Inflammatory macrophage treated with lipopolysaccharide for 4 hours (primary cell): ENCODE measurements around the gene PTTG1.

Experiments
- DNase-seq: peaks from one replicate; pipeline ENCODE4 v3.0.0-alpha.2; 2020

PTTG1 gene

GRCh38 chr5:160474084-160474483, 52.4 kb downstream of the PTTG1 start:
- DNase-seq = no peak

GRCh38 chr5:160475864-160476438, 54.3 kb downstream of the PTTG1 start:
- DNase-seq = peak; percentile 1

- DNase-seq = no peak
Observed at GRCh38 chr5:160477266-160477970, 55.8 kb downstream of the PTTG1 start.

DNA sequence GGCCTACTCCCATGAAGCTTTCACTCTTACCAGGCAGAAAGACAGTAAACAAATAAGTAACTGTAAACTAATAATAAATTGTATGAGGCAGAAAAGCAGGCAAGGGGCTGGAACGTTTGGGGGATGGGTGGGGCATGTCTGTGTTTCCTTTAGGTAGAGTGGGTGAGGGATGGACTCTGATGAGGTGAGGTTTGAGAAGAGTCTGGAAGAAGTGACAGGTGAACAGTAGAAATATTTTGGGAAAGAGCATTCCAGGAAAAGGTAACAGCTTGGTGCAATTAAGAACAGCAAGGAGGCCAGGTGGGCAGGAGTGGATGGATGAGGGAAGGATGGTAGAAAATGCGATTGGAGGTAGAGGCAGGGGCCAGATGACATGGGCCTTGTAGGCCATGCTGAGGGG, 56.5 kb downstream of the PTTG1 start:
- no peak for DNase-seq
